K562 (cell line): ENCODE data around the gene PNMA8A. TPM values are rescaled to one million over a fixed set of nuclear protein-coding genes. Genes with fewer than 3 reads are reported as not detected.

ENCODE experiments used
- ATF3 ChIP-seq, 2 experiments: fragments of 450-650 bp in 1 of 2; sonication (generic) in 1 of 2; formaldehyde crosslinking in 1 of 2; IDR thresholded peaks in 1 of 2; conservative IDR thresholded peaks in 1 of 2; 2 replicates each; pipeline versions ENCODE4 v1.6.1 to v1.8.1; 2016 to 2023; ENCODE audit warnings: mild to moderate bottlenecking in 2 of 2, moderate library complexity in 2 of 2, inconsistent platforms in 1 of 2, missing genetic modification reagents in 1 of 2
- BRF2 ChIP-seq: IDR thresholded peaks from 3 replicates; pipeline ENCODE4 v1.6.1; 2011; ENCODE audit warnings: borderline replicate concordance, mild to moderate bottlenecking; ENCODE audit not compliant: insufficient read length, insufficient read depth
- CHCHD3 ChIP-seq: fragments of 250-450 bp; sonication (Bioruptor Pico); IDR thresholded peaks from 2 replicates; pipeline ENCODE4 v2.1.2; 2022; ENCODE audit warnings: mild to moderate bottlenecking
- CHD4 ChIP-seq: fragments of 200-600 bp; sonication (generic); IDR thresholded peaks from 3 replicates; pipeline ENCODE4 v1.6.1; 2012; ENCODE audit warnings: low read depth, mild to moderate bottlenecking, mixed read lengths, low read length, inconsistent platforms; ENCODE audit not compliant: insufficient read depth, insufficient replicate concordance, poor library complexity, severe bottlenecking
- CREB3 ChIP-seq: fragments of 450-650 bp; conservative IDR thresholded peaks from 2 replicates; pipeline ENCODE4 v1.6.1; 2016; ENCODE audit warnings: missing genetic modification characterization, low read depth, mild to moderate bottlenecking, missing compliant biosample characterization, moderate library complexity
- CSDE1 ChIP-seq, 2 experiments: fragments of 450-650 bp; IDR thresholded peaks; 2 replicates each; pipeline ENCODE4 v1.6.1; 2016; ENCODE audit warnings: mild to moderate bottlenecking in 1 of 2
- DDX20 ChIP-seq: fragments of 450-650 bp; IDR thresholded peaks from 2 replicates; pipeline ENCODE4 v1.6.1; 2016; ENCODE audit warnings: missing genetic modification characterization, low read depth, mild to moderate bottlenecking, missing compliant biosample characterization, moderate library complexity
- E2F8 ChIP-seq: fragments of 450-650 bp; IDR thresholded peaks from 2 replicates; pipeline ENCODE4 v1.7.1; 2018; ENCODE audit warnings: mild to moderate bottlenecking, low read depth; ENCODE audit not compliant: partially characterized antibody
- FOXA1 ChIP-seq: fragments of 450-650 bp; IDR thresholded peaks from 2 replicates; pipeline ENCODE4 v1.6.1; 2016; ENCODE audit warnings: mild to moderate bottlenecking, borderline replicate concordance
- HDAC1 ChIP-seq, 2 experiments: fragments of 450-650 bp; IDR thresholded peaks; 2 replicates each; pipeline ENCODE4 v1.6.1; 2016 to 2017; ENCODE audit warnings: inconsistent platforms in 1 of 2, mild to moderate bottlenecking in 1 of 2, moderate library complexity in 1 of 2
- HDAC2 ChIP-seq: fragments of 450-650 bp; IDR thresholded peaks from 2 replicates; pipeline ENCODE4 v1.6.1; 2016; ENCODE audit warnings: mild to moderate bottlenecking
- MTA3 ChIP-seq: fragments of 450-650 bp; formaldehyde crosslinking; IDR thresholded peaks from 2 replicates; pipeline ENCODE4 v1.6.1; 2017; ENCODE audit warnings: mild to moderate bottlenecking, borderline replicate concordance
- NCOA4 ChIP-seq: fragments of 450-650 bp; IDR thresholded peaks from 2 replicates; pipeline ENCODE4 v1.6.1; 2018; ENCODE audit warnings: mild to moderate bottlenecking; ENCODE audit not compliant: partially characterized antibody
- RHOXF2B ChIP-seq: fragments of 250-450 bp; sonication (Bioruptor Pico); conservative IDR thresholded peaks from 2 replicates; pipeline ENCODE4 v1.5.1; 2021
- TOE1 ChIP-seq, 2 experiments: fragments of 450-650 bp in 1 of 2; sonication (generic) in 1 of 2; formaldehyde crosslinking in 1 of 2; IDR thresholded peaks; 2 replicates each; pipeline versions ENCODE4 v1.7.1 to v1.8.0; 2016 to 2022; ENCODE audit warnings: borderline replicate concordance in 2 of 2, mild to moderate bottlenecking in 2 of 2, antibody characterized with exemption in 1 of 2, inconsistent platforms in 1 of 2, low read depth in 1 of 2, missing genetic modification reagents in 1 of 2, moderate library complexity in 1 of 2
- ZBTB33 ChIP-seq: sonication (generic); formaldehyde crosslinking; IDR thresholded peaks from 2 replicates; pipeline ENCODE4 v1.8.1; 2023; ENCODE audit warnings: mild to moderate bottlenecking, missing genetic modification reagents
- polyA plus RNA-seq, 8 experiments: library from polyadenylated mRNA; depleted of rRNA in 4 of 8; stranded (reverse) in 5 of 8; unstranded in 3 of 8; fragments of >200 nt; fragmentation: Nextera tagmentation in 2 of 8; fragmentation: Illumina TruSeq in 1 of 8; extraction: Ambion mirVana in 2 of 8; extraction: Trizol in 1 of 8; gene quantifications; 2 replicates each; pipeline versions ENCODE4 v1.2.1 to v1.2.3, GENCODE V29; 2011 to 2014; ENCODE audit warnings: inconsistent platforms in 1 of 8, missing spikeins in 1 of 8
- total RNA-seq, 7 experiments: library from RNA; depleted of rRNA in 6 of 7; stranded (reverse); fragments of >200 nt in 6 of 7; fragmentation: Illumina TruSeq in 2 of 7; extraction: Trizol in 2 of 7; gene quantifications; 2 replicates each; pipeline versions ENCODE4 v1.2.1 to v1.2.3, GENCODE V29; 2011 to 2021; ENCODE audit warnings: low replicate concordance in 1 of 7

PNMA8A gene
- total and polyA plus RNA-seq, 9 of the 15 experiments (the other 6 are each of a cell fraction or from before 2014, with no cell fraction given): 6.6 to 23.8 (median 14.9) TPM

GRCh38 chr19:46428239-46429135, 42.9 kb downstream of the PNMA8A start, which contains the start of gene PNMA8C (continued):
- no peak for TF ChIP-seq ZBTB33 (CRISPR knock-in tag)
- peak in 1 of 2 experiments; percentile 26; a peak in 1 of 4 replicates for TF ChIP-seq HDAC1 (IDR thresholded peaks at IDR 0.05)
- no peak for TF ChIP-seq FOXA1
- no peak for TF ChIP-seq MTA3
- no peak for TF ChIP-seq TOE1 (IDR thresholded peaks at IDR 0.05; ENCODE audit: borderline replicate concordance)
- no peak for TF ChIP-seq TOE1 (CRISPR knock-in tag; IDR thresholded peaks at IDR 0.05; ENCODE audit: borderline replicate concordance, low read depth)
- no peak for TF ChIP-seq E2F8
- TF ChIP-seq BRF2: no peak
- TF ChIP-seq CHD4: no peak
- TF ChIP-seq RHOXF2B: no peak
- TF ChIP-seq CREB3 (tag): 0 out of 2 replicates have a peak, but pooled peaks have one; percentile 30
- TF ChIP-seq ATF3 (IDR thresholded peaks at IDR 0.05): peak; percentile 98
- no peak for TF ChIP-seq ATF3 (CRISPR knock-in tag; conservative IDR thresholded peaks at IDR 0.05)
- peak; percentile 30; the same call in 1 of the 2 replicates for TF ChIP-seq HDAC2
- no peak for TF ChIP-seq NCOA4
- no peak for TF ChIP-seq DDX20 (tag)
- no peak for TF ChIP-seq CHCHD3 (CRISPR knock-in tag)
- peak in 1 of 2 experiments; percentile 90; a peak in 2 of 4 replicates for TF ChIP-seq CSDE1 (IDR thresholded peaks at IDR 0.05)
